Fibroblast of the aortic adventitia (primary cell): ENCODE data around the gene MBNL2. TPM values are rescaled to one million over a fixed set of nuclear protein-coding genes. Genes with fewer than 3 reads are reported as not detected.

Source experiments
- DNase-seq: peaks from one replicate; pipeline ENCODE4 v3.0.0-alpha.2; 2010; ENCODE audit warnings: low read depth
- H3K4me3 ChIP-seq: 2 replicates; pipeline ENCODE4 v1.5.1; 2011; ENCODE audit warnings: low read depth, mild to moderate bottlenecking, control low read depth, low read length, moderate library complexity
- total RNA-seq: library from RNA; depleted of rRNA; stranded (reverse); fragments of >200 nt; gene quantifications from 2 replicates; pipeline ENCODE4 v1.2.3, GENCODE V29; 2012; ENCODE audit warnings: low replicate concordance
- TF ChIP-seq, protein P1 (sequence below): IDR thresholded peaks from 2 replicates; pipeline ENCODE4 v1.5.1; 2011; ENCODE audit warnings: mild to moderate bottlenecking, low read length, control low read depth, inconsistent platforms; ENCODE audit not compliant: insufficient read depth

Gene MBNL2
- total RNA-seq, 1 donor, result 120 TPM

DNA sequence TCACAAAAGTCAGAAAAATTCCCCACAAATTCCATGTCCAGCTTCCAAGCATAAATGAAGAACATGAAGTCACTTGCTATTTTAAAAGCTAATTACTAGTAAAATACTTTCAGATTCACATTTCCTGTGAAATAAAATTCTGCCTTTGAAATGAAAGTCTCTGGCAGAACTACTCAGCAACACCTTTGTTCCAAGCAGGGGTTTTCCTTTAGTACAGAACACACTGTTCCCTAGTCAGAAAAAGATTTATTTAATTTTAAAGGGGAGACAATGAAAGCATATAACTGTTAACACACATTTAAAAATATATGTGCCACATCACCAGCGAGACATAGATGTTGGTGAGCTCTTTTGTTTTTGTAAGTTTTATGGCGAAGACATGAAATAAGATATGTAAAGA, 185.4 kb downstream of the MBNL2 start:
- TF ChIP-seq, protein P1, sequence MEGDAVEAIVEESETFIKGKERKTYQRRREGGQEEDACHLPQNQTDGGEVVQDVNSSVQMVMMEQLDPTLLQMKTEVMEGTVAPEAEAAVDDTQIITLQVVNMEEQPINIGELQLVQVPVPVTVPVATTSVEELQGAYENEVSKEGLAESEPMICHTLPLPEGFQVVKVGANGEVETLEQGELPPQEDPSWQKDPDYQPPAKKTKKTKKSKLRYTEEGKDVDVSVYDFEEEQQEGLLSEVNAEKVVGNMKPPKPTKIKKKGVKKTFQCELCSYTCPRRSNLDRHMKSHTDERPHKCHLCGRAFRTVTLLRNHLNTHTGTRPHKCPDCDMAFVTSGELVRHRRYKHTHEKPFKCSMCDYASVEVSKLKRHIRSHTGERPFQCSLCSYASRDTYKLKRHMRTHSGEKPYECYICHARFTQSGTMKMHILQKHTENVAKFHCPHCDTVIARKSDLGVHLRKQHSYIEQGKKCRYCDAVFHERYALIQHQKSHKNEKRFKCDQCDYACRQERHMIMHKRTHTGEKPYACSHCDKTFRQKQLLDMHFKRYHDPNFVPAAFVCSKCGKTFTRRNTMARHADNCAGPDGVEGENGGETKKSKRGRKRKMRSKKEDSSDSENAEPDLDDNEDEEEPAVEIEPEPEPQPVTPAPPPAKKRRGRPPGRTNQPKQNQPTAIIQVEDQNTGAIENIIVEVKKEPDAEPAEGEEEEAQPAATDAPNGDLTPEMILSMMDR, result no peak
- DNase-seq, result no peak
- no peak overlapping the region for H3K4me3 ChIP-seq

DNA sequence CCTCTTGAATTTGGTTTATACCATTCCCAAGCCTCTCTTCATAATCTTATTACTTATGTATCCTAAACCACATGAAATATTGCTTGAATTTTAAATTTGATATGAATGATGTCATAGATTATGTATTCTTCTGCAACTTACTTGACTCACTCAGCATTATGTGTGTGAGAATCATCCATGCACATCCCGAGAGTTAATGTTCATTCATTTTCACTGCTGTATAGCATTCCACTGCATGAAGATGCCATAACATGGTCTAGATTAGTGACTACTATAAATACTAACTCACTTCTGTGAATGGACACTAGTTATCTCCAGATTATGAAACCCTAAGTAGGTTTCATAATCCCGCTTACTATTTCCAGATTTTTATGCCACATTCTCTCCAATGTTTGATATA, 186.8 kb downstream of the MBNL2 start:
- no peak for DNase-seq
- H3K4me3 ChIP-seq, result no peak overlapping the region
- TF ChIP-seq, protein P1, result no peak

GRCh38 chr13:97411984-97412383, 189.9 kb downstream of the MBNL2 start:
- no peak for DNase-seq
- TF ChIP-seq, protein P1, result no peak

DNA sequence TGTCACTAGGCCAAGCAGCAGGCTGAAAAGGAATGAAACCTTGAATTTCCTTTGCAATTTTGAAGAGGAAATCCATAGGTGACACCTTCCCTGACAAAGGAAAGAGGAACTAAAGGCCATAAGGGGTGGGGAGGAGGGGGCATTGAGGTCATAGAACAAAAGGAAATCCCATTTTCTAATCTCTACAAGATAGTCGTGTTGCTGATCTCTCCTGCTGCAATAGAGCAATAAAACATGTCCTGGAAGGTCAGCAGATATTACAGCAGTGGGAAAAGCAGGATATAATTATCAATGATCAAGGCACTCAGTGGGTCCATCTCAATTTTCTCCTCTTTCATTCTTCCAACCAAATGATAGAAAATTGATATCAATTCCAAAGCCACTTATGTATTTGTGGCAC, 191.6 kb downstream of the MBNL2 start:
- no peak overlapping the region for H3K4me3 ChIP-seq
- DNase-seq, result no peak
- TF ChIP-seq, protein P1, result no peak

More at GRCh38 chr13:97411984-97412383, 189.9 kb downstream of the MBNL2 start:
- no peak overlapping the region for H3K4me3 ChIP-seq

DNA sequence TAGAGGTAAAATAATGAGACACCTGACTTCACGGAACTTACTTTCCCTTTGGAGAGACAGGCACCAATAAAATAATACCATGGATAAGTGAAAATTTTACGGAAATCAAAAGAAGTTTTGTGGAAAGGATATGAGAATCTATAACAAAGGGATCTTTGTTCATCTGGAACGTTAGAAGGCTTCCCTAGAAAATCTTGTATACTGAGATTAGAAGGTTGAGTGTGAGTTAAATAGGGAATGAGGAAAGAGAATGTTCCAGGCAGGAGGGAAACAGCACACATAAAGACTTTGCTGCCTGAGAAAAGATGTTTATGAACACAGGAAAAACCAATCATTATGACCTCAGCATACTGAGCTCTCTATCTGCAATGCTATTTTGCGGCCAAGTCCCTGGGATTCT, 192.3 kb downstream of the MBNL2 start:
- H3K4me3 ChIP-seq, result no peak overlapping the region
- no peak for DNase-seq
- TF ChIP-seq, protein P1, result no peak

- TF ChIP-seq, protein P1, result no peak
- H3K4me3 ChIP-seq, result no peak overlapping the region
- DNase-seq, result no peak
Measured at GRCh38 chr13:97417698-97418097, 195.6 kb downstream of the MBNL2 start.

GRCh38 chr13:97422118-97423054, 200.3 kb downstream of the MBNL2 start:
- TF ChIP-seq, protein P1, result no peak
- peak; percentile 58 for DNase-seq
- no peak overlapping the region for H3K4me3 ChIP-seq
